ENCODE data around the gene OR10G3. TPM values are rescaled to one million over a fixed set of nuclear protein-coding genes. Genes with fewer than 3 reads are reported as not detected.
A peak's percentile ranks its signal among the peaks of the same experiment; 100 is the strongest.
"Not testable (repeated sequence)": the region's sequence is repeated elsewhere in the genome, so short reads cannot be mapped to it uniquely, and the experiment has no call there.

Gene OR10G3, protein sequence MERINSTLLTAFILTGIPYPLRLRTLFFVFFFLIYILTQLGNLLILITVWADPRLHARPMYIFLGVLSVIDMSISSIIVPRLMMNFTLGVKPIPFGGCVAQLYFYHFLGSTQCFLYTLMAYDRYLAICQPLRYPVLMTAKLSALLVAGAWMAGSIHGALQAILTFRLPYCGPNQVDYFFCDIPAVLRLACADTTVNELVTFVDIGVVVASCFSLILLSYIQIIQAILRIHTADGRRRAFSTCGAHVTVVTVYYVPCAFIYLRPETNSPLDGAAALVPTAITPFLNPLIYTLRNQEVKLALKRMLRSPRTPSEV
- total RNA-seq: not detected

DNA sequence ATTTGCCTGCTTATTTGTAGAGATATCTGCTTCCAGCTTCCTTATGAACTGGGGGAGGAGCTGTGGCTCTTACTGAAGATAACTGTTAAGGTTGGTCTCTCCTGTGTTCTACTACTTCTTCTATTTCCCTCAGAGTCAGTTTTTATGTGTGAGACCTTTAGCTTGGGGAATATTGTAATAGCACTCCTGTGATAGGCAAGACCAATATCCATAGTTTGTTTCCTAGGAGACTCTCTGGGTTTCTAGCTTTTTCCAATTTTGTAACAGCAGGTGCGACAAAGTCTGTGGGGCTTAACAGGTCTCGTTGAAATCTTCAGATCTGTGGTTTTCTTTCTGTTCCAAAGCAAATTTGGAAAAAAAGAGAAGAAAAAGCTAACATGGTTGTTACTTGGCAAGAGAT, at the start of gene OR10G3:
Gene OR10G3 (minus strand): TSS at position 101 of the 400 bp plus-strand sequence. CDS start 9,332 bp downstream, outside the sequence.
- FAIRE-seq (no peak), DNase-seq (ENCODE audit: low spot score in 2 of 2) (no peak)

DNA sequence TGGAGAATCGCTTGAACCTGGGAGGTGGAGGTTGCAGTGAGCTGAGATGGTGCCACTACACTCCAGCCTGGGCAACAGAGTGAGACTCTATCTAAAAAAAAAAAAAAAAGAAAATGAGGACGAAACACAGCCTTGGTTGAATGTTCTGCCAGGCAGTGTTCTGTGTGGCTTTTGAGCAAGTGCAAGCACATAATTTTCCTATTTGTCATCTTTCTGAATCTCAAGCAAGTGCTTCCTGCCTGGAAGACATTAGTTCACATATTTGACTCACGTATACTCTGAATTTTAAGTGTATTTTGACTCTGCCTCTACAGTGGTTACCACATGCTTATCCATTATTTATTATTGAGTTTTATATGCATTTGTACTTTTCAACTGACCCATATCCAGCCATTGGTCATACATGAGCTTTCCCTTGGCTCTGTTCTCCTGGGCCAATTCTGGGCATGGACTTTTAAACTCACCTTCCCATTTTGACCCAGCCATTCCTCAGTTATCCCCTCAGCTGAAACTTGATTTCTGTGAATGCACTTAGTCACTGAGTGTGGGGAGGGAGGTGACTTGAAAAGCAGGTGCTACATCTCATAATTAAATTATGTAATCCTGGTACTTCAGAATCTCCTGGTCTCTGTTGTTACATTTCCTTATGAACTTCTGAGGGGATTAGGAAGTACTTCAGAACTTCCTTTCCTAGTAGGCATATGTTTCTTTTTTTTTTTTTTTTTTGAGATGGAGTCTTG, 46.8 kb upstream of the OR10G3 start:
- FAIRE-seq (no peak), DNase-seq (ENCODE audit: low spot score in 2 of 2) (no peak)

DNA sequence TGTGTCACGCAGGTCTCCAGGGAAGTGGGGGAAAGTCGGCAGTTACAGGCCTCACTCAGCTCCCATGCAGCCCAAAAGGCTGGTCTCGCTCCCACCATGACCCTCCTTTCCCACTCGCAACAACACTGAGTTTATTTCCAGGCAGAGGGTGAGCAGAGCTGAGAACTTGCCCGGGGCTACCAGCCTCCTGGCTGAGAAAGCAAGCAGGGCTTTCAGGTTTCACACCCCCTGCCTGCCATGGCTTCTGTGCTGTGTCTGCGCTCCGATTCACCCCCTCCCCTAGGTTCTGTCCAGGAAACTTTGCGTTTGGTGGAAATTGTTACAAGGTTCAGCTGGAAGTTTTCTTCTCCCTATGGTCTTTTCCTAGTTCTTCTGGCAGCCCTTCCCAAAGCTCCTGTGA, 37.7 kb upstream of the OR10G3 start:
- DNase-seq (ENCODE audit: low spot score in 2 of 2) (no peak), FAIRE-seq (no peak)

DNA sequence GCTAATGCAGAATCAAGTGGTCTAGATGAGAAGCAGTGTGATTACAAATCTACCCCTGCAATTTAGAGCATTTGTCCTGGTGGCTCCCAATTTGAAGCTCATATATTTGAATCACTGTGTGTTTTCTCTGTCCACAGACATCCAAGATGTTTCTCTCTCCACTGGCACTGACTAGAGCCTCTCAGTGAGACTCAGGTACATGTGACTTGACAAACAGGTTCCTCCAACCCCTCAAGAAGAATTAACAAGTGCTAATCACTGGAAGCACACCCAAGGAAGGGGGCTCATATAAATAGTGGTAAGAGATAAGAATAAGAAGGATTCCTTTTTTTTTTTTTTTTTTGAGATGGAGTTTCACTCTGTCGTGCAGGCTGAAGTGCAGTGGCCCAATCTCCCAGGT, 34.4 kb upstream of the OR10G3 start:
- DNase-seq (ENCODE audit: low spot score in 2 of 2) (no peak), FAIRE-seq (no peak)

DNA sequence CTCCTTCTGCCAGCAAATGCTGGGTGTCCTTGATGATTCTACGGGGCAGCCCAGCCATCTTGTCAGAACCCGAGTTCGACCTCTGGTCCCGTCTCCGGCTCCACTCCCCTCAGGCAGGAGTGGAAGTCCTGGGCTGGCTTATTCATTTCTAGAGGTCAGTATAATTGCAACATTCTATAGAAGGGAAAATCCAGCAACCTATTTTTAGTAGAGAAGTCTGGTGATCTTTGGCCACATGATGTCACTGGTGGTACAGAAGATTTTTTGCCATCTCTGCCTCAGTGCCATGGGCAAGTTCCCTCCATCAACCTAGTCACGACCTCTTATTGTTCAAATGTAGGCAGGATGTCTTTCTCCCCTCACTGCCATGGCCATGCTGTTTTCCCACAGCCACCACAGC, 32.4 kb upstream of the OR10G3 start:
- DNase-seq (ENCODE audit: low spot score in 2 of 2) (no peak), FAIRE-seq (no peak)

DNA sequence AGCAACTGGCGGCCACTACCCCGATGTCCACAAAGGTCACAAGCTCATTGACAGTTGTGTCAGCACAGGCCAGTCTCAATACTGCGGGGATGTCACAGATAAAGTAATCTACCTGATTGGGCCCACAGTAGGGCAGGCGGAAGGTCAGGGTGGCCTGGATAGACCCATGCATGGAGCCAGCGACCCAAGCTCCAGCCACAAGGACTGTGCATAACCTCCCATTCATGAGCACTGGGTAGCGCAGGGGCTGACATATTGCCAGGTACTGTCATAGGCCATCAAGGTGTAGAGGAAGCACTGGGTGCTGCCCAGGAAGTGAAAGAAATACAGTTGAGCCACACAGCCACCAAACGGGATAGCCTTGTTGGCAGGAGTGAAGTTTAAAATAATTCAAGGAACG, 22.3 kb upstream of the OR10G3 start:
- FAIRE-seq; DNase-seq (ENCODE audit: low spot score in 2 of 2): not testable (repeated sequence)

DNA sequence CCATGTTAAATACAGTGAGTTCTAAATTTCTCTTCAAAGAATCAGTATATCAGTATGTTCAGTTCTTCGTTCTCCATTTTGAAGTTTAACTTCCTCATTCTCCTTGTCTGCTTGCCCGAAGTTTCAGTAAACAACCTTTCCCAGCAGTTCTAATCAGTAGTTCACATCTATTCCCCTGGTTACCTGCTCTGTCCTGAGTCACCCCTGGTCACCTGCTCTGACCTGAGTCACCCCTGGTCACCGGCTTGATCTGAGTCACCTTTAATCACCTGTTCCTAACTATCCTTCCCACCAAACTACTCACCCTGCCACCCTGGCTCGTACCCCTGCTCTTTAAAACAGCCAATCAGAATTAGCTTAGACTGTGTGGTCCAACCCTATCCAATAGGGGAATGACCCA, 9.4 kb upstream of the OR10G3 start:
- FAIRE-seq (no peak), DNase-seq (ENCODE audit: low spot score in 2 of 2) (no peak)

DNA sequence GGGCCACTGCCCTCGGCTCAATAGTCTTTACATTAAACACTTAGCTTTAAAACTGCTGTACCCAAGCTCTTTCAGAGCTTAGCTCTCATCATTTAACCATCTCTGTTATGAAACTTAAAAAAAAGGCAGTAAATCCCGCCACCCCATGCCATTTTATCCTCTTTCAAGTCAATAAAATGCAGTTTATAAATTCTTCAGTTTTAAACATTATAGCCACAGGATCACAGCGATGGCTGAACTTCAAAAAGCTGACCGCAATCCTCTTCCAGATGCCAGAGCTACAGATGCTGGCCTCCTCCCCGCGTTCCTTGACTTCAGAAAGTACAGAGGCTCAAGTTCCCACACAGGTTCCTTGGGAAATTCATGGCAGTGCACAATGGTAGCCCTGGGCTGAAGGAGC, 4.2 kb downstream of the OR10G3 start:
- FAIRE-seq (no peak), DNase-seq (ENCODE audit: low spot score in 2 of 2) (no peak)

DNA sequence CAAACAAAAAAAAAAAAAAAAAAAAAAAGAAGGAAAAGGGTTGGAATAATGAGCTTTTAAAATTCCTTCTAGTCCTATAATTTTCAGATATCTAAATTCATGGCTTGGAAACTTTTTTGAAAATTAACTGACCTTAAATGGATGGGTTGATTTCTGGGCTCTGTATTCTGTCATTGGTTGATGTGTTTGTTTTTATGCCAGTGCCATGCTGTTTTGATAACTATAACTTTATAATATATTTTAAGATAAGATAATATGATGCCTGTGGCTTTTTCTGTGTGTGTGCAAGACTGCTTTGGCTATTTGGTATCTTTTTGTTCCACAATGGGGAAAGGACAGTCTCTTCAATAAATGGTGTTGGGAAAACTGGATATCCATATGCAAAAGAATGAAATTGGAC, 7.3 kb downstream of the OR10G3 start:
- FAIRE-seq (no peak), DNase-seq (ENCODE audit: low spot score in 2 of 2) (no peak)

DNA sequence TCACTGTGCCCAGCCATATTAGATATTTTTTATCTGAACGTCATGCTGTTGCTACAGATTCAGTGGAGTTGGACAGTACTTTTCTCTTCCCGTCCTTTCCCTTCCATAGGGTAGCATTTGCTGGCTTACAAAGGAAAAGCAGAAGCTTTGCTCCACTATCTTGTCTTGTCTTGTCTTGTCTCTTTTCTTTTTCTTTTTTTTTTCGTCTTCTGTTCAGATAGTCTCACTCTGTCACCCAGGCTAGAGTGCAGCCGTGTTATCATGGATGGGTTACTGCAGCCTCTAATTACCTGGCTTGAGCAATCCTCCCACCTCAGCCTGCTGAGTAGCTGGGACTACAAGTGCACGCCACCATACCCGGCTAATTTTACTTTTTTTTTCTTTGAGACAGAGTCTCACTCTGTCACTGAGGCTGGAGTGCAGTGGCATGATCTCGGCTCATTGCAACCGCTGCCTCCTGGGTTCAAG, 21.1 kb downstream of the OR10G3 start:
- DNase-seq (ENCODE audit: low spot score in 2 of 2) (no peak), FAIRE-seq (no peak)

DNA sequence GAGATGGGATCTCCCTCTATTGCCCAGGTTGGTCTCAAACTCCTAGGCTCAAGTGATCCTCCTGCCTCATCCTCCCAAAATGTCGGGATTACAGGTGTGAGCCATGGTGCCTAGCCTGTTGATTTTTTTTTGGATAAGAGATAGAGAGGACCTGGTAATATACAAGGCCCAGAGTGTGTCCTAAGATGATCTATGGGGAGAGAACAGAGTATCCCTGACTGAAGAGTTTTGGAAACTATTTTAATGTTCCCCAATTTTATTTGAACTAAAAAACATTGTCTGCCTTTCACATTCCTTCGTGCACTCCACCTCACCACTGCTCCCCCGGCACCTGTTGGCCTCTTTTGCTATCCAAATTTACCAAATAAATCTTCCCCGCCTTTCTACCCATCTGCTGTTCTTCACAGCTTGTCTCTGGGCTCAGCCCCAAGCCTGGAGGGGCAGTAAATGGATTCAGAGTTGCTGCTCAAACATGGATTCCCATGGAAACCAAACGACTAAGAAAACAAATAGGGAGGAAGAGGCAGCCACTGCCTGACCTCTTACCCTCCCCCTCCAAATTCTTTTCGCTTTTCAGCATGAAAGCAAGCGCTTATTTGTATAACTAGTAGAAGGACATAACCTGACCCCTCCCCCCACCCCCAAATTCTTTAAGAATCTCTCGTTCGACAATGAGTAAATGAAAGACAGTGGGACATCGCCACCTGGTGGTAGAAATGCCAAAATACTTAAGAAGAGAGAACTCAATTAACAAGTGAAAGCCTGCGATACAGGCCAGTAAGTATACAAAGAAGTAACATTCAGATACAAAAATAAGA, 22.6 kb downstream of the OR10G3 start:
- FAIRE-seq (peak; percentile 55), DNase-seq (ENCODE audit: low spot score in 2 of 2) (peak; percentile 49 to 66)

DNA sequence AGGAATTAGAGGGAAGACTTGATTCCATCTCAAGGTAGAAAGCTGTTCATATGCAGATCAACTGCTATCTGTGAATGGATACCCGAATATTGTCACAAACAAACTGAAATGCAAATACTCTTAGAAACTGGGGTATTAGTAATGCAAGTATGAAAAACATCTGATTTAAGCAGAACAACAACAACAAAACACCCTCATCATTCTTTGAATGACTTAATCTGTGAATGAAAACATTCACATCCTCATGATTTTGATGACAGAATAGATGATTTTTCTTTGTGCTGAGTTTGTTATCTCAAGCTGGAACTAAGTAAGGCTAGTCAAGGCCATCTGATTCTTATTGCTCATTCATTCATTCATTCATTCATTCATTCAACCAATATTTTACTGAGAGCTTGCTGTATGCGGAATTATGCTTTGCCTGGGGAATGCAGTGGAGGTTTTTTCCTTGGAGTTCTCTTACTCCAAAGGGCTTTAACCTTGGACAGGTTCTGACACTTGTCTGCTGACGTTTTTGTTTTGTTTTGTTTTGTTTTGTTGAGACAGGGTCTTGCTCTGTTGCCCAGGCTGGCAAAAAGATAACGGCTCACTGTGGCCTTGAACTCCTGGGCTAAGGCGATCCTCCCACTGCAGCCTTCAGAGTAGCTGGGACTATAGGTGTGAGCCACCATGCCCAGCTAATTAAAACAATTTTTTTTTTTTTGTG, 23.3 kb downstream of the OR10G3 start:
- no peak for FAIRE-seq
- DNase-seq (ENCODE audit: low spot score in 2 of 2): no peak

DNA sequence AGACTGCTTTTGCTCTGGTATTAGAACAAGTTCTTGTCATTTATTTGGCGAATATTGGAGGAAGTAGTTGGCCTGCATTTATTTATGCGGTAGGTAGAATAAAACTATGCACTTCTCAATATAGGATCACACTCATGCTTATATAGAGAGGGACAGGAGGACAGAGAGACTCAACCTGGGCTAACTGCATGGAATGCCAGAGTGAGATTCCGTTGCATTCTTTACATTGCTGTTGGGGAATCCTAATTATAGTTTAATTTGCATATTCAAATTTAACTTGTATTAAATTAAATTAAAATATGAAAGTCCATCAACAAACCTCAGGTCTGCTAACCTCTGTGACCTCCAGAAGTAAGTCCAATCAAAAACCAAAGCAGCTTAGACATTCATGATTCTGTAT, 26.6 kb downstream of the OR10G3 start:
- DNase-seq (ENCODE audit: low spot score in 2 of 2) (no peak), FAIRE-seq (no peak)

DNA sequence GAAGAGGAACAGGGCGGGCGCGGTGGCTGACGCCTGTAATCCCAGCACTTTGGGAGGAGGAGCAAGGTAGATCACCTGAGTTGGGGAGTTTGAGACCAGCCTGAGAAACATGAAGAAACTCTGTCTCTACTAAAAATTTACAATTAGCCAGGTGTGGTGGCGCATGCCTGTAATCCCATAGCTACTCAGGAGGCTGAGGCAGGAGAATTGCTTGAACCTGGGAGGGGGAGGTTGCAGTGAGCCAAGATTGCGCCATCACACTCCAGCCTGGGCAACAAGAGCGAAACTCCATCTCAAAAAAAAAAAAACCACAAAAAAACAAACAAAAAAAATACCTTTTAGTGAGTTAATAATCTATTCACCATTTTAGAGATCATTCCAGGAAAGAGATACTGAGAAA, 35.3 kb downstream of the OR10G3 start:
- not testable (repeated sequence) for FAIRE-seq; DNase-seq (ENCODE audit: low spot score in 2 of 2)

DNA sequence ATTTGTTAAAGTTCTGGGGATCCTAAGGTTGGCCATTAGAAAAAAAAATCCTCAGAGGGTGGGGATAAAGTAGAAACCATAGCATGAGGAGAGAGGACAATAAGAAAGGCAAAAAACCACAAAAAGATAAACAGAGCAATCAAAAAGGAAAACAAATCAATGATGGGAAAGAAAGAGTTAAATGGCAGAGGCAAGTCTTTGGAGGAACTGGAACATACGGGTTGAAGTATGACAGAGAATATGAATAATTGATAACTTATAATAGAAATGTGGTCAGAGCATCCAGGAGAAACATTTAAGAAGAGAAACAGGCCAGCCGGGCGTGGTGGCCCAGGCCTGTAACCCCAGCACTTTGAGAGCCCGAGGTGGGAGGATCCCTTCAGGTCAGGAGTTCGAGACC, 35.9 kb downstream of the OR10G3 start:
- DNase-seq (ENCODE audit: low spot score in 2 of 2) (no peak), FAIRE-seq (no peak)

DNA sequence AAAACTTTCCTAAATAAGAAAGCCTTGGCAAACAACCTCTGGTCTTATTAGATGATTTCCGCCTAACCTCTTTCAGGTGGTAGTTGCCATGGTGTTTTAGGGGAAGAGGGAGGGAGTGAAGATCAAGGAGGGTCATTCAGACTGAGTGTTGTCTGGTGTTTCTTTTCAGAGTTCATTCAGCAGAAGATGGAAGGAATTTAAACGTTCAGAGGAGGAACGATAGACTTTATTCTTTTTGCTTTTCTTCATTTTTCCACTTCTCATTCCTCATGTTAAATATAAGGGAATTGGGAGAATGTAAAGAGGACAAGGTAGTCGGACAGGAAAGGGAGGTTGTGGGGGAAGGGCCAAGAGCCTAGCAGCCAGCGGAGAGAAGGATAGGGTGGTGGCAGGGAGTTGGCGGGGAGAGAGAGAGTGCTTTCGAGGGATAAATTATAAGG, 36.3 kb downstream of the OR10G3 start:
- DNase-seq (ENCODE audit: low spot score in 2 of 2) (no peak), FAIRE-seq (no peak)

DNA sequence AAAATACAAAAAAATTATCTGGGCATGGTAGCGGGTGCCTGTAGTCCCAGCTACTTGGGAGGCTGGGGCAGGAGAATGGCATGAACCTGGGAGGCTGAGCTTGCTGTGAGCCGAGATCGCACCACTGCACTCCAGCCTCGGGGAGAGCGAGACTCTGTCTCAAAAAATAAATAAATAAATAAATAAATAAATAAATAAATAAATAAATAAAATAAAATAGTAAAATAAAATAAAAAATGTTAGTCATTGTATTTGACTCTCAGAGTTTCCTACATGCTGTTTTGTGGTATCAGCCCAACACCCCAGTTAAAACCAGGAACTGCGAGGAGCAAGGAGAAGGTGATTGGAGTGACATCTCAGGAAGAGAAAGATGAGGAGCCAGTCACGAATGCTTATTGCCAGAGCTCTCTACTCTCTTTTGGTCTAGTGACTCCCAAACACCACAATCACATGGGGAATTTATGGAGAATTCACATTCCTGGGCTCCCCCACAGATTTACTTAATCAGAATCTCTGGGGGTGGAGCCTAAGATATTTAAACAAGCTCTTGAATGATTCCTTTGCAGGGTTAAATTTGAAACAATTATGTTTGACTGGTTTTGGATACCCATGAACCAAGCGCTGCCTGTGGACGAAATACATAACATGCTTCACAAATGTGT, 38.3 kb downstream of the OR10G3 start:
- FAIRE-seq (no peak), DNase-seq (ENCODE audit: low spot score in 2 of 2) (no peak)

DNA sequence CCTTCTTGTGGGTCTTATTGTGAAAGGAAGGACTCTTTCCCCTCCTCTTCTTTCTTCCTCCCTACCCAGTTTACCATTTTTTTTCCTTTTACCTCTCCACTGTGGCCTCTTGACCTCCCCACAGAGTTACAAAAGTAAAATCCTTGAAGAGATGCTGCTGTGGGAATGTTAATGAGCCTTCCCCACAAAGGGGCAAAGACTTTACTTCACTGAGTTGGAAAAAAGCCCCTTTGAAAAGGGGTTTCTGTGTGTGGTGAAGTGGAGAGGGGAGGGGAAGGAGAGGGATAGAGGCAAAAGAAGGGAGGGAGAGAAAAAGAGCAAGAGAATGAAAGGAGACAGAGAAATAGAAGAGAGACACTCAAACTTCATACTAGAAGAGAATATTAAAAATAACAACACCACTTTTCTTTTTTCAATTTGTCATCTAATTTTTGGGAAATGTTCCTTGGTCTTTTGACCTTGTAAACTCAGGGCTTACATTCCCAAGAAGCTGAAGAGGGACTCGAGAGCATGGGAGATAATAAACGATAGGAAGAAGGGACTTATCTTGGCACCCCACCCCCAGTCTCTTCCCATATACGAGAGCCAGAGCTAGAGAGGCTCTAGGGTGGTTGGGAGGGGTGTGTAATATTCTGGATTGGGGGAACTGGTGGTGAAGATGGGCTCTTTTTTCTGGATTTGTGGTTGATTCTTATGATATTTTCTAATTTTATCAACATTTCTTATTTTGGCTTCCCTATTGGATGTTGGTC, 40.5 kb downstream of the OR10G3 start:
- DNase-seq (ENCODE audit: low spot score in 2 of 2) (no peak), FAIRE-seq (no peak)

DNA sequence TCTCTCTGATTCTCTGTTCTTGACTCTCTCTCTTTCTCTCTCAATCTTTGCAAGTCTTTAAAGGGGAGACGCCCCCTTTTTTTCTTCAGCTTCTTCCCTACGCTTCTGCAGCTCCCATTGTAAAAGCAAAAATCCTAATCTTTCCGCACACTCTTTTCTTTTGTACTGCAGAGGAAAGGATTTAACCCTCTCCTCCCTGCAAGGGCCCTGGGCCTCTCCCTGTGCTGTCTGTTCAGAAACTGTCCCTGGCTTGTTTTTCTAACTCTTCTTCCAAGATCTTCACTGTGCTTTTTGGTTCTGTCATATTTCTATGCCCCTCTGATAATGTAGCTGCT, 42.8 kb downstream of the OR10G3 start:
- DNase-seq (ENCODE audit: low spot score in 2 of 2): no peak
- FAIRE-seq: no peak
